Spleen (tissue), 7 donors: ENCODE measurements around the gene PRKCA.

Source experiments
- CTCF ChIP-seq, 11 experiments: fragments of 200-600 bp in 7 of 11; fragments of 450-650 bp in 4 of 11; sonication (generic) in 4 of 11; IDR thresholded peaks in 8 of 11; conservative IDR thresholded peaks in 3 of 11; 1 replicate in 7 of 11; 2 replicates in 4 of 11; pipeline versions ENCODE4 v1.4.0 to v1.8.0; 2016 to 2021; ENCODE audit warnings: antibody characterized with exemption in 11 of 11, inconsistent platforms in 4 of 11, mild to moderate bottlenecking in 1 of 11
- POLR2A ChIP-seq, 3 donors: fragments of 450-650 bp; IDR thresholded peaks; one replicate each; pipeline ENCODE4 v1.5.1; 2017; ENCODE audit warnings: antibody characterized with exemption in 3 of 3, mild to moderate bottlenecking in 1 of 3
- POLR2AphosphoS5 ChIP-seq, 3 donors: sonication (generic); formaldehyde crosslinking; IDR thresholded peaks; one replicate each; pipeline ENCODE4 v1.5.1; 2017; ENCODE audit warnings: antibody characterized with exemption in 3 of 3
- donor health status: DM: no; HTN: no; CAD: no; lungs with moderate emphysema.
- donor health status: DM: no; HTN: no; CAD: no.
- donor health status: DM: no; HTN: no; CAD: no.

- TF ChIP-seq CTCF (IDR thresholded peaks at IDR 0.05 in 8 of 11, conservative IDR thresholded peaks at IDR 0.05 in 3 of 11) (no peak), POLR2A (IDR thresholded peaks at IDR 0.05) (no peak), POLR2AphosphoS5 (IDR thresholded peaks at IDR 0.05) (no peak)
These were observed 509.3 kb downstream of the PRKCA start for GRCh38 chr17:66811683-66812054.
